Activated CD8-positive, alpha-beta memory T cell treated with anti-CD3 and anti-CD28 coated beads, Interleukin-2, amount 10 ng/mL, durations not matched to agents 7 days and 5 days (primary cell): ENCODE results near the gene GLRX. TPM values are rescaled to one million over a fixed set of nuclear protein-coding genes. Genes with fewer than 3 reads are reported as not detected.
"Not testable (repeated sequence)": the region's sequence is repeated elsewhere in the genome, so short reads cannot be mapped to it uniquely, and the experiment has no call there.

Experiments used
- ATAC-seq: fragments of 150-1000 bp; cut with Tn5 transposase; one replicate; pipeline ENCODE4 v1.10.0; 2021; ENCODE audit warnings: moderate library complexity
- CTCF ChIA-PET: fragments of 350-600 bp; sonication (Branson Sonifier 250); formaldehyde crosslinking; loops from one replicate; lab custom pipeline; 2021; ENCODE audit warnings: antibody characterized with exemption; lab: Charles Lee
- DNase-seq: peaks from one replicate; pipeline ENCODE4 v3.0.0-alpha.2; 2020
- H3K27ac Mint-ChIP-seq: one replicate; pipeline ENCODE4 v1.8.0; 2021; ENCODE audit warnings: mild to moderate bottlenecking, mixed read lengths
- H3K27me3 Mint-ChIP-seq: one replicate; pipeline ENCODE4 v1.8.0; 2021; ENCODE audit warnings: mixed read lengths
- H3K36me3 Mint-ChIP-seq: one replicate; pipeline ENCODE4 v1.8.0; 2021; ENCODE audit warnings: mild to moderate bottlenecking, mixed read lengths
- H3K4me1 Mint-ChIP-seq: one replicate; pipeline ENCODE4 v1.8.0; 2021; ENCODE audit warnings: mixed read lengths
- H3K4me3 Mint-ChIP-seq: one replicate; pipeline ENCODE4 v1.8.0; 2021; ENCODE audit warnings: mild to moderate bottlenecking, moderate library complexity, mixed read lengths
- H3K9me3 Mint-ChIP-seq: one replicate; pipeline ENCODE4 v1.8.0; 2022; ENCODE audit warnings: low read depth, mixed read lengths
- total RNA-seq, 2 experiments: library from RNA; stranded (reverse); gene quantifications; one replicate each; pipeline ENCODE4 v1.2.3, GENCODE V29; 2021

GLRX gene
- total RNA-seq, 2 experiments from 2014 or later: 65.3 to 67.1 TPM

- Mint-ChIP-seq H3K4me3 (no peak overlapping the region), H3K27me3 (no peaks in the 10 kb centered on the region), H3K9me3 (no peaks in the 10 kb centered on the region), H3K4me1 (peaks cover 44% of the 10 kb centered on the region), H3K27ac (no peak overlapping the region), H3K36me3 (no peaks in the 10 kb centered on the region)
- CTCF ChIA-PET: interaction anchor here (0.7 to 4.9 kb wide), 8 partner anchors 9 to 475 kb away, joined by 3 to 40 read pairs (median 3); no protein-coding TSS in a partner anchor
- ATAC-seq: no peak
- no peak for DNase-seq
Measured at GRCh38 chr5:95861221-95861863, 38.8 kb upstream of the GLRX start.

- DNase-seq (no peak), ATAC-seq (no peak)
- peaks cover 44% of the 10 kb centered on the region for H3K4me1 Mint-ChIP-seq
- no peaks in the 10 kb centered on the region for H3K9me3 Mint-ChIP-seq
- CTCF ChIA-PET: interaction anchor here (0.9 to 4.9 kb wide), 19 partner anchors 9 to 764 kb away, joined by 3 to 40 read pairs (median 4); partner anchors contain the start of gene ELL2
- peak overlapping the region; percentile 37 for H3K27ac Mint-ChIP-seq
- no peaks in the 10 kb centered on the region for H3K27me3 Mint-ChIP-seq
- H3K36me3 Mint-ChIP-seq: no peaks in the 10 kb centered on the region
- no peak overlapping the region for H3K4me3 Mint-ChIP-seq
Measured at GRCh38 chr5:95859661-95860060, 37.1 kb upstream of the GLRX start.

DNA sequence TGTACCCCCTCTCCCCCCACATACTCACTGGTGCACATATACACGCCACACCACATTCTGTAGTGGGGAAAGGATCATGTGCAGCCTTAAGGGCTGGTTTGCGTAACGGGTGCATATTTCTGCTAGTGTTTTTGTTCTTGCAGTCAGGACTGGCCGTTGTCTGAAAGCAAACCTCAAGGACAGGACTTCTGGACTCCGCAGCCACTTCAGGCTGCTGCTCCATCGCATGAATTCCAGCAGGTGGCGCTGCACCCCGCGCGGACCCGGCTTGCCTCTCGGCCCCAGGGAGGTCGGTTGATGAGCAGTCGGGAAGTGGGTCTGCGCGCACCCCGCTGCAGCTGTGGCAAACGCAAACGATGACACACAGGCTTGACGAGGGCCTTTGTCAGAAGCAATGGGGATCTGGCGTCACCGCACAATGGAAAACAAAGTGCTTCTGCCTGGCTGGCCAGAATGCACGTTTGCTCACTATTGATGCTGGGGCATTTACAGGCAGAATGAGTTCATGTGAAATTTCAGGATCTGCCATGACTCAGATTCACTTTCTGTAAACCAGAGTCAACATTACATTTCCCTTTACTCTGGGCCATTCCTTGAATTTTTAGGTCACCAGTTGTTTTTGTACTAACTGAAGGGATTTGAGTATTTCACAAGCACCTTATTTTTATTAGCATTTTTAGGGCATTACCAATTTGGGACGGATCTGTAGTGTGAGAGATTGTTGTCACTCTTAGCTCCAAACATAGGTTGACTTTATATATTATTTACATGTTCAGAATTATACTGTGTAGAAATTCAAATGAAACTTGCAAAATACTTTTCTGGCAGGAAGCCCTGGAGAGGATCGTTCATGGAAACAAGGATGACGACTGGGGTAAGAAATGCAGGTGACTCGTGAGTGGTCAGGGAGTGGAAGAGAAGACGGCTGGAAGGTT lies 36.4 kb upstream of the GLRX start:
- peak overlapping the region; percentile 37 for H3K27ac Mint-ChIP-seq
- CTCF ChIA-PET: interaction anchor here (0.7 to 4.9 kb wide), 21 partner anchors 9 to 765 kb away, joined by 3 to 40 read pairs (median 4); partner anchors contain the start of gene ELL2
- no peaks in the 10 kb centered on the region for H3K9me3 Mint-ChIP-seq
- ATAC-seq: peak; percentile 95
- peak; percentile 94 for DNase-seq
- H3K27me3 Mint-ChIP-seq: no peaks in the 10 kb centered on the region
- H3K36me3 Mint-ChIP-seq: no peaks in the 10 kb centered on the region
- peak overlapping the region; percentile 53 for H3K4me3 Mint-ChIP-seq
- peaks cover 44% of the 10 kb centered on the region for H3K4me1 Mint-ChIP-seq

GRCh38 chr5:95858023-95858461 lies 35.5 kb upstream of the GLRX start:
- Mint-ChIP-seq H3K36me3 (no peaks in the 10 kb centered on the region), H3K4me1 (peaks cover 40% of the 10 kb centered on the region), H3K27me3 (no peaks in the 10 kb centered on the region), H3K27ac (no peak overlapping the region), H3K4me3 (no peak overlapping the region), H3K9me3 (no peaks in the 10 kb centered on the region)
- CTCF ChIA-PET: interaction anchor here (1.0 to 3.1 kb wide), 6 partner anchors 9 to 487 kb away, joined by 4 to 15 read pairs (median 7); partner anchors contain the start of gene ELL2
- DNase-seq: peak; percentile 29
- no peak for ATAC-seq

DNA sequence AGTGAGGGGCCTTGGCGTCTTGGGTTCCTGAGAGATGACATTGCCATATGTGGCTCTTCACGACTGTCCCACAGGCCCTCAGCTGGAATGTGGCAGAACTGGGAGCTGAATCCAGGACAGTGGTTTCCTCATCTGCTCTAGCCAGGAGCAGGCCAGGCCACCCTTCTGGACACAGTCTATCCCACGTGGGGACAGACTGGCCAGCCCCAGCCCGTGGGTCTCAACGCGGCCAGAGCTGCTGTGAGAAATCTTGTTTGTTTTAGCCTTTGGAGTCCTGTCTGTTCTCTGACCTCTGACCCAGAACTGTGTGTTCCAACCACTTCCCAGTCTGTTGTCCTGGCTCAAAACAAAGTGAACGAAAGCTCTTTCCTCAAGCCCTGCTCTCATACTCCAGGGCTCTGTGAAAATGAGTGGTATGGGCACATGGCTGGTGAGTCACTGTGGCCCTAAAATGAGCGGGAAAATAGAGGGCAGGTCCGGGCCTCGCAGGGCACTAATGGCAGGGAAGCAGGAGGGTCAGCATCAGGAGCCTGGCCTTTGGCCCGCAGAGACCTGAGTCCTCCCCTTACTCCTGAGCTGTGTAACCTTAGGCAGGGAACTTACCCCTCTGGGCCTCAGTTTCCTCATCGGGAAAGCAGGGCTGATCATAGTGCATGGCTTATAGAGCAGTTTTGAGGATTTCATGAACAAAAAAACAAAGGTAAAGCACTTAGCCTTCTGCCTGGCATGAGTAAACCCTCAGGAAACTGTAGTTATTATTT lies 34.8 kb upstream of the GLRX start:
- Mint-ChIP-seq H3K9me3 (no peaks in the 10 kb centered on the region), H3K4me3 (no peak overlapping the region), H3K36me3 (no peaks in the 10 kb centered on the region), H3K4me1 (peaks cover 34% of the 10 kb centered on the region), H3K27me3 (no peaks in the 10 kb centered on the region), H3K27ac (no peak overlapping the region)
- ATAC-seq (no peak), DNase-seq (peak; percentile 28)
- CTCF ChIA-PET: interaction anchor here (0.7 to 3.1 kb wide), 8 partner anchors 12 to 816 kb away, joined by 3 to 15 read pairs (median 4); partner anchors contain the start of gene ELL2

DNA sequence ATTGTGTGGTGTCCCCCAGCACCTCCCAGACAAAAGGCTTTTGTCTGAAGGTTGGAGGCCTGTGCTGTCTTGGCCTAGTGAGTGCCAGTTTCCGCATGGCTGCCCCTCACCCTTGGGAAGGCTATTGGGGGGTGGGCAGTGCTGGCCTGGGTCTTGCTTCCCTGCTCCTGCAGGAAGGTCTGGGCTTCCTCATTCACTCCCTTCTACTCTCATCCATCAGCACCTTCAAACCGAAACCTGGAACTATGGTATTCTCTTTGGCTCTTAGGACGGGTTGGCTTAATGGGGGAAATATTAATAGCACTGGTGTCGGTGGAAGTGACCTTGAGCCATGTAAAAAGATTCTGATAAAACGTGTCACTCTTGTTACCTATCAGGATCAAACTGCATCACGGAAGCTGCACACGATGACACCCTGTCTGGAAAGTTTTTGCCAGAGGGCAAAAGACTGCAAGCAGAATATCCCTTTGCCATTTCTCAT lies 34.0 kb upstream of the GLRX start:
- Mint-ChIP-seq H3K4me3 (no peak overlapping the region), H3K4me1 (peaks cover 25% of the 10 kb centered on the region), H3K27ac (no peak overlapping the region), H3K36me3 (no peaks in the 10 kb centered on the region), H3K27me3 (no peaks in the 10 kb centered on the region), H3K9me3 (no peaks in the 10 kb centered on the region)
- ATAC-seq: no peak
- CTCF ChIA-PET: interaction anchor here (1.3 to 1.9 kb wide), 4 partner anchors 13 to 486 kb away, joined by 3 to 10 read pairs (median 4); no protein-coding TSS in a partner anchor
- peak; percentile 37 for DNase-seq

DNA sequence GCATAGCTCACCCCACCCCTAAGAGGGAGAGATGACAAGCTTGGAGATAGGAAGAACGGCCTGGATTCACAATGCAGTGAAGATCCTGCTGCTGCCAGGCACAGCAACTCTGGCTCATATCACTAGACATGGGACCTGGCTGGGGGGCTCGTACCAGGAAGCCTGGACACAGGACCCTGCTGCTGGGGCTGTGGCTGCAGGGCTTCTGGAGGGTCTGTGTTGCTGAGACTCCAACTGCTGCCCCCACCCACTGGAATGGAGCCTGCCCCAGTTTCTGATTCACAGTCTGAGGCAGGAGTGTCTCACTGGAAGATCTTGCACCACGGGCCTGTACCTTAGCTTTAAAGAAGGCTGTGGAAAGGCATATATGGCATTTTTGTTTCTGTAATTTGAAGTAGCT lies 31.0 kb upstream of the GLRX start:
- CTCF ChIA-PET: interaction anchor here (1.3 to 17.4 kb wide), 5 partner anchors 10 to 483 kb away, joined by 3 to 353 read pairs (median 7); no protein-coding TSS in a partner anchor
- peaks cover 6% of the 10 kb centered on the region for H3K27me3 Mint-ChIP-seq
- H3K36me3 Mint-ChIP-seq: no peaks in the 10 kb centered on the region
- DNase-seq (no peak), ATAC-seq (no peak)
- H3K27ac Mint-ChIP-seq: no peak overlapping the region
- peaks cover 12% of the 10 kb centered on the region for H3K4me1 Mint-ChIP-seq
- no peak overlapping the region for H3K4me3 Mint-ChIP-seq
- H3K9me3 Mint-ChIP-seq: no peaks in the 10 kb centered on the region

DNA sequence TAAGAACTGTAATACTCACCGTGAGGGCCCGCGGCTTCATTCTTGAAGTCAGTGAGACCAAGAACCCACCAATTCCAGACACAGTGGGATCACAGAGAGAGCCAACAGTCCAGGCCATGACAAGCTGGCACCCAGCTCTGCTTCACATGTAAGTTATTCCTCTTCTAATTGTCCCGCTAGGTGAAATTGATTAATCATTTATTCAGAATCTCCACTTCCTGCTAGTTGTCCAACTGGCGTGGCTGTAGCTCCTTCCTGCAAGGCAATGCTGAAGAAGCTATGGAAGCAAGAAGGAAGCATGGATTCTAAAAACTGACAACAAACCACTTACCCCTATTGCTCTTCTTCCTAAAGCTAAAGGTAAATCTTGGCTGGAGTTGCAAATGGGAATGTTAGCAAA lies 30.0 kb upstream of the GLRX start:
- Mint-ChIP-seq H3K36me3 (no peaks in the 10 kb centered on the region), H3K4me3 (no peak overlapping the region), H3K27ac (no peak overlapping the region), H3K9me3 (no peaks in the 10 kb centered on the region), H3K4me1 (peaks cover 7% of the 10 kb centered on the region), H3K27me3 (peaks cover 13% of the 10 kb centered on the region)
- DNase-seq (no peak), ATAC-seq (no peak)
- CTCF ChIA-PET: interaction anchor here (0.8 to 17.4 kb wide), 5 partner anchors 9 to 484 kb away, joined by 3 to 353 read pairs (median 7); no protein-coding TSS in a partner anchor

DNA sequence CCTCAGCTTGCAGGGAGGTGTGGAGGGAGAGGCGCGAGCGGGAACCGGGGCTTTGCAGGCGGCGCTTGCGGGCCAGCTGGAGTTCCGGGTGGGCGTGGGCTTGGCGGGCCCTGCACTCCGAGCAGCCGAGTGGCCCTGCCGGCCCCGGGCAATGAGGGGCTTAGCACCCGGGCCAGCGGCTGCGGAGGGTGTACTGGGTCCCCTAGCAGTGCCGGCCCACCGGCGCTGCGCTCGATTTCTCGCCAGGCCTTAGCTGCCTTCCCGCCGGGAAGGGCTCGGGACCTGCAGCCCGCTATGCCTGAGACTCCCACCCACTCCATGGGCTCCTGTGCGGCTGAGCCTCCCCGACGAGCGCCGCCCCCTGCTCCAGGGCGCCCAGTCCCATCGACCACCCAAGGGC lies 28.6 kb upstream of the GLRX start:
- ATAC-seq: not testable (repeated sequence)
- peaks cover 15% of the 10 kb centered on the region for H3K4me1 Mint-ChIP-seq

DNA sequence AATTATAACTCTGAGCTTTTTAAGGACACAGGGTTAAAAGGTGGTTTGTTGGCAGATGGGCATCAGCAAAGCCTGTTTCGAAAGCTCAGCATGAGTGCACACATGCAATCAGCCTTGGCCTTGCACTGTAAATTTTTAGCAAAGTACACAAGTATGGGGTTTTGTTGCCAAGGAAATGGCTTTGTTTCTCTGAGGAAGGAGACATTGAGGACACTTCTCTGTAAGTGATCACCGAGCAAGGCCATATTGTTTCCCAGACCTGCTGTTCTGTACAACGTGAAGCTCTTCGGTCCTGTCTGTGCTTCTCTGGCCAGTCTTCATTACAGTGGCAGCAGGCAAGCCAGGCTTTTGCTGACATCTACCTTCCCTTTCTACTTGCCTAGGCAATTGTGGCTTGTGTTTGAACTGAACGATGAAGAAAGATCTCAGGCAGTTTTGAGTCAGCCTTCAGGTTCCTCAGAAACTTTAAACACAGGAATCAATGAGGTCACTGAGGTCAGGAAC lies 27.9 kb upstream of the GLRX start:
- CTCF ChIA-PET: interaction anchor here (0.6 to 17.4 kb wide), 9 partner anchors 8 to 567 kb away, joined by 3 to 353 read pairs (median 8); partner anchors contain the start of gene RFESD
- Mint-ChIP-seq H3K4me3 (no peak overlapping the region), H3K9me3 (no peaks in the 10 kb centered on the region), H3K27me3 (peaks cover 14% of the 10 kb centered on the region), H3K36me3 (no peaks in the 10 kb centered on the region), H3K27ac (no peak overlapping the region), H3K4me1 (peaks cover 17% of the 10 kb centered on the region)
- ATAC-seq (peak; percentile 14), DNase-seq (peak; percentile 36)

More for the DNA sequence above, 28.6 kb upstream of the GLRX start:
- H3K9me3 Mint-ChIP-seq, H3K4me3 Mint-ChIP-seq, DNase-seq, H3K27ac Mint-ChIP-seq, H3K36me3 Mint-ChIP-seq: not testable (repeated sequence)
- peaks cover 14% of the 10 kb centered on the region for H3K27me3 Mint-ChIP-seq
- CTCF ChIA-PET: interaction anchor here (1.1 to 17.4 kb wide), 3 partner anchors 67 to 485 kb away, joined by 3 to 353 read pairs (median 8); no protein-coding TSS in a partner anchor

GRCh38 chr5:95848701-95849100 lies 26.2 kb upstream of the GLRX start:
- peak; percentile 9 for DNase-seq
- Mint-ChIP-seq H3K9me3 (no peaks in the 10 kb centered on the region), H3K4me1 (peaks cover 23% of the 10 kb centered on the region), H3K27me3 (peaks cover 14% of the 10 kb centered on the region), H3K36me3 (no peaks in the 10 kb centered on the region), H3K4me3 (no peak overlapping the region), H3K27ac (no peak overlapping the region)
- ATAC-seq: no peak
- CTCF ChIA-PET: interaction anchor here (1.0 to 17.4 kb wide), 18 partner anchors 10 to 489 kb away, joined by 3 to 353 read pairs (median 4); partner anchors contain the start of gene RFESD

- no peaks in the 10 kb centered on the region for H3K36me3 Mint-ChIP-seq
- H3K27ac Mint-ChIP-seq: no peak overlapping the region
- H3K4me3 Mint-ChIP-seq: no peak overlapping the region
- no peak for ATAC-seq
- peaks cover 36% of the 10 kb centered on the region for H3K4me1 Mint-ChIP-seq
- peaks cover 14% of the 10 kb centered on the region for H3K27me3 Mint-ChIP-seq
- DNase-seq: no peak
- CTCF ChIA-PET: interaction anchor here (0.7 to 17.4 kb wide), 17 partner anchors 9 to 489 kb away, joined by 3 to 353 read pairs (median 5); no protein-coding TSS in a partner anchor
- no peaks in the 10 kb centered on the region for H3K9me3 Mint-ChIP-seq
Measured at GRCh38 chr5:95847261-95847592, 24.7 kb upstream of the GLRX start.
